Measurements from ENCODE around the gene IL20RA.

DNA sequence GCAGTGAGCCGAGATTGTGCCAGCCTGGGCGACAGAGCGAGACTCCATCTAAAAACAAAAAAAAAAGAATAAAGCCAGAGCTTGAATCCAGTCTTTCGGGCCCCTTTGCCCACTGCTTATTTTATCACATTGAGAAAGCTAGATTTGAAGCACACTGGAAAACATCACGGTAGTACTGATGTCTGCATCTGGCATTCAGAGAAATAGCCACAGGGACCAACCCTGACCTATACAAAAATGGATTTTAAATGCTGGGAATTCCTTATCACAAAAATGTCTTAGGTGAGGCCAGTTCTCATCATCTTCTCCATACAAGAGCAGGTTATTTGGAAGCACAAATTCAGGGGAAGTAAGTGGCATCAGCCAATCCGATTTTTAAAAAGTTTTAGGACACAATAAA lies 73.2 kb downstream of the IL20RA start:
- TF ChIP-seq, protein P1, sequence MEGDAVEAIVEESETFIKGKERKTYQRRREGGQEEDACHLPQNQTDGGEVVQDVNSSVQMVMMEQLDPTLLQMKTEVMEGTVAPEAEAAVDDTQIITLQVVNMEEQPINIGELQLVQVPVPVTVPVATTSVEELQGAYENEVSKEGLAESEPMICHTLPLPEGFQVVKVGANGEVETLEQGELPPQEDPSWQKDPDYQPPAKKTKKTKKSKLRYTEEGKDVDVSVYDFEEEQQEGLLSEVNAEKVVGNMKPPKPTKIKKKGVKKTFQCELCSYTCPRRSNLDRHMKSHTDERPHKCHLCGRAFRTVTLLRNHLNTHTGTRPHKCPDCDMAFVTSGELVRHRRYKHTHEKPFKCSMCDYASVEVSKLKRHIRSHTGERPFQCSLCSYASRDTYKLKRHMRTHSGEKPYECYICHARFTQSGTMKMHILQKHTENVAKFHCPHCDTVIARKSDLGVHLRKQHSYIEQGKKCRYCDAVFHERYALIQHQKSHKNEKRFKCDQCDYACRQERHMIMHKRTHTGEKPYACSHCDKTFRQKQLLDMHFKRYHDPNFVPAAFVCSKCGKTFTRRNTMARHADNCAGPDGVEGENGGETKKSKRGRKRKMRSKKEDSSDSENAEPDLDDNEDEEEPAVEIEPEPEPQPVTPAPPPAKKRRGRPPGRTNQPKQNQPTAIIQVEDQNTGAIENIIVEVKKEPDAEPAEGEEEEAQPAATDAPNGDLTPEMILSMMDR (IDR thresholded peaks at IDR 0.05), result no peak
- no peak for TF ChIP-seq POLR2A (IDR thresholded peaks at IDR 0.05)
